HuH-7.5 (cell line): ENCODE data around the gene MTMR6.
A peak's percentile ranks its signal among the peaks of the same experiment; 100 is the strongest.

Experiments
- DNase-seq: peaks from one replicate; pipeline ENCODE4 v3.0.0; 2011; ENCODE audit warnings: low spot score

Gene MTMR6

DNA sequence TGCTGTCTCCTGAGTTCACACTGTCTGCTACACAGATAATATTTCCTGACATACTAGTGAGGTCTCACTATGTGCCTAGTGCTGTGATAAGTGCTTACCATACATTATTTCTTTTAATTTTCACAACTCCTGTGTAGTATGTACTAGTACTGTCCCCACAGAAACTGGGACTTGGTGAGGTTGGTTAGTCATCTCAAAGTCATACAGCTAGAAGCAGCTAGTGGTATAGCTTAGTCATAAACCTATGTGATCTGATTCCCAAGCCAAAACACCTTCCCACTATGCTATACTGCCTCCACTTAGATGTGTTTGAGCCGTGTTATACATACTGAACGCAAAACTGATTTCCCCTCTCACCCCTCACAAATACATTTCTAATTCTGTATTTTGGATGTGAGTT, 10.5 kb downstream of the MTMR6 start:
- no peak for DNase-seq

DNA sequence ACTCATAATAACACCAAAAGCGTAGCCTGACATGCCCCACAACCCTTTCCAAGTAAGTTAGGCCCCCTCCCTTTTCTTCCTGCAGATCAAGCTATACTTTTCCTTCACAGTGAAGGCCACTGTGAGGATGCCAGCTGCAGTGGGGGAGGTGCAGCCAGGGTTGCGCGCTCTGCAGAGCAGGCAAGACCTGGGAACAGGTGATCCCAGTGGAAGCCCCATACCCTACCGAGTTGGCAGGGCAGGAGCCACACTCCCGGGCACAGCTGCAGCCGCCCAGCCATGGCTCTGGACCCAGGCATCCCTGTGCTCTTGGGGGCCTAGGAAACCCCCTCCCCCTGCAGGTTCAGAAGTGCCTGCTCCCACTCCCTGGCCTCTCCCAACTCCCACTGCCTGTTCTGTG, 18.7 kb downstream of the MTMR6 start:
- no peak for DNase-seq

DNA sequence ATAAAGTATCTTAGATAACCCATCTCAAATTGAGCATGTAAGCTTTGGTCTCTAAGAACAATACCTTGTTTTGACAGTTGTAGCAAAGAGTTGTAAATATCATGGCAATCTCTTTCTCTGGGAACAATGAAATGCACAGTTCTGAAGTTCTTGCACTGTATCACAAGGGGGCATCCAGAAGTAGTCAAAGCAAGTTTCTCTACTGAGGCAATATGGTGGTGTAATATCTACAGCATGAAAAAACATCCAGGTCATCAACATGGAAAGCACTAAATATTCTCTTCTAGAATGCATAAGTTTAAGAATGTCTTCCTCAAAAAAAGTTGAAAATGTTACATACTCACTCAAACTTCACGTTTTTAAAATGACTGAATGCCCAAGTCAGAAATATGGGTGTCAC, 19.6 kb downstream of the MTMR6 start:
- DNase-seq = no peak

DNA sequence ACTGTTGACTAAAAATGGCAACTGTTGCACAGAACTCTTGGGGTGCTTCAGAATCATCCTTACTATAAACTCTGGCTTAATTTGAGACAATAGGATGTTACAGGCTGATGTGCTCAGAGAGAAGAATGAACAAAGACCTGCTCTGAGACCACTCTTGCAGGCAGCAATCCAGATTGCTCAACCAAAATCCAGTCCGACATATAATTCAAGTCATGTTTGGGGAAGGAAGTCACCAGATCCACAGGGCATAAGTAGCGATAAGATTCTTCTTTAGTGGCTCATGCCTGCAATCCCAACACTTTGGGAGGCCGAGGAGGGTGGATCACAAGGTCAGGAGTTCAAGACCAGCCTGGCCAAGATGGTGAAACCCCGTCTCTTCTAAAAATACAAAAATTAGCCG, 20.6 kb downstream of the MTMR6 start:
- no peak for DNase-seq

DNA sequence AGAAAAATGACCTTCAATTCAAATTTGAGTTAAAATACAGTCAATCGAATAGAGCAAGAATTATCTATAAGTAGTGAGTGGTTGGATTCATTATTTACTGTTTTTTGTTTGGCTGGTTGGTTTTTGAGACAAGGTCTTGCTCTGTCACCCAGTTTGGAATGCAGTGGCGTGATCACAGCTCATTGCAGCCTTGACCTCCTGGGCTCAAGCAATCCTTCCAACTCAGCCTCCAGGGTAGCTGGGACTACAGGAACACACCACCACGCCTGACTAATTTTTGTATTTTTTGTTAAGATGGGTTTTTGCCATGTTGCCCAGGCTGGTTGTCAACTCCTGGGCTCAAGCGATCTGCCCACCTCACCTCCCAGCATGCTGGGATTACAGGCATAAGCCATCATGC, 25.0 kb downstream of the MTMR6 start:
- DNase-seq = no peak

DNA sequence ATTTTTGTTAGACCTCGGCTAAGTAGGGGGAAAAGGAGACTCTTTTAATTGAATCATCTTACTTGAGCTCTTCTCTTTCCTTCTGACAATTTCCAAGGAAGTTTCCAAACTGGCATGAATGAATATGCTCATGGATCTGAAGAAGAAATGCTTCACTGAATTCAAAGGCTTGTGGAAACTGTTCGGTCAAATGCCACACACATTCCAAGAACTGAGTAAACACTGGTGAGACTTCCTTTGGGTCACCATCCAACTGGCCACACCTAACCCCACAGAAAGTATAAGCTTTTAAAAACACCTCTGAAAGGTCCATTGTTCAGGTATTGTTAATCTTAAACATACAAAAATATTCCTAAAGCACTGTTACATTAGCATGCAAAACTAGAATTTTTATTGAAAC, 33.6 kb downstream of the MTMR6 start:
- no peak for DNase-seq

DNA sequence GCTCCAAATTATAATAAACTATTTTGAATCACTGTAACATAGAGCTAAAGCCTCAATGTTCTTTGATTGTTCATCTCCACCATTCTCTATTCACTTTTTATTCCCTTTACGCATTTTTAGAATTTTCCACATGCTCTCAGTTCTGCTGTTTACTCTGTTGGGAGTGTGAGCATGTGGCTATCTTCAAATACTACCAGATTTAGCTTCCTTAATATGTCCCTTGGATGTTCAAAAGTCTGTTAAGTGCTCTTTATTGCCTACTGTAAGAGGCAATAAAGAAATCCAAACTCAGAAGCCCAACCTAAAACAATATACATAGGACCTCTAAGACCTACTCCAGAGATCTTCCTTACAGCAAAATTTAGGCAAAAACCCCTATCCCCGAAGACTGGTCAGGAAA, 34.5 kb downstream of the MTMR6 start:
- no peak for DNase-seq

DNA sequence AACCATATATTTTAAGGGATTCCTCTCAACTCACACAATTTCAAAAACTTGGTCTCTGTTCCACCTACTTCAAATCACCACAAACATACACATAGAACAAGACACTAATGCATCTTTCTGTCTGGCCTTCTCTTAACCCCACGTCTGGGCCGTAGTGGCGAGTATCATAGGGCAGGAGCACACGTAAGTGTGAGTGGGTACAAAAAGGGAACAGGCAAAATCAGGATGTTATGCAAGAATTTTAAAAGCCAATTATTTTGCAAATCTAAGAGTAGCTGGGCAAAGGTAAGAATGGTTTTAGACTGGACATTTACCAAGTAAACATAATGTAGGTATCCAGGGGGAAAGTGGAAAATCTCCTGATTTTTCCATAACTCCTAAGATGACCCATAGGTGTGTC, 35.1 kb downstream of the MTMR6 start:
- DNase-seq = no peak

DNA sequence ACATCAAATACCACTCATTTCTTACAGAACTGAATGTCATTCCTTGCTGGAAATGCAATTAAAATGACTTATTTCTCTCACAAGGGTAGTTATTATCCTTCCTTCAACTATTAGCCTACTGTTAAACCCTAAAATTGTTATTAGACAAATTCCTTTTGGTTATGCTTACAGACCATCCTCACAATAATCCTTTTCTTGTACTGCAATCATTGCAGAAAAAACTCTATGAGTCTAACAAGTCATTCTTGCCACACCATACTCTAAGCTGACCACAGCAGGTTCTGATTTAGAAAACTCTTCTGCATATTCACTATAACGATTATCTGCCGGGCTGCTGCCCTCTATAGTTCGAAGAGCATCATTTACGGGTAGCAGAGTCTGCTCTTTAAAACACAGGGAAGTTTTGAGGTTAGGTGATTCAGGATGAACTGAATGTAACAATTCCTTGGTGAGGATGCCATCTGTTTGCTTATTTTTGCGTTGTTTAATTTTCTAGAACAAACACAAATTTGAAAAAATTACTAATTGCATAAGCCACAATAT, 38.2 kb downstream of the MTMR6 start:
- peak; percentile 15 for DNase-seq

DNA sequence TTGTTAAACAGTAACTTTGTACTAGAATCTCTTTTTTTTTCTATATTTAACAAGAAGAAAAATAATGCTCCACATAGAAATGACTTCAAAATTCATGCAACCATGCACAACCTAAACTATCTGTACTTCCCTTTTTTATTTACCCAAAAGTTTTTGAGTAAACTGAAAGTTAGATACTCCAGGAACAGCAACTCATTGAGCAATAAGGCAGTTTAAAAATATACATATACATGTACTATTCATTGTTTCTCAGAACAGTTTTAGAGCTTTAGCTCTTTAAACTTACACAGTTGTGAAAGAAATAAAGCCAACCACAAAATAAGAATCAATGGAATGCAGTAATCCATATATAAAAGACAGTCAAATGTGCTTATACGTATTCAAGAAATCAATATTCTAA, 39.2 kb downstream of the MTMR6 start:
- DNase-seq = no peak

DNA sequence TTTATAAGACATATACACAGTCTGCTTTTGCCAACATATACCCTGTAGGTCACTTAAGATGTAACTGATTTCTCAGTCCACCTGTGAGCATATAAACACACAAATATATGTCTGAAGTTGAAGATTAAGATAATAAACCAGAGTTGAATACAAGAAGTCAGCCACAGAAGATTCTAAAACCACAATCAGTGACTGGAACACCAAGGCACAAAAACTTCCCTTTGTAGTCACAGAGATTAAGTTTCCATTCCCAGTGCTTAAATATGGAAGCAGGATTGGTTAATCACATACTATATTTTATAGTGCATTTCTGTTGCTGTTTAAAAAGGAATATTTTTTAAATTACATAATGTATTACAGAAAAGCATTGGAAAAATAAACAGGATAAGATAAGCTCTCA, 39.9 kb downstream of the MTMR6 start:
- DNase-seq = no peak

DNA sequence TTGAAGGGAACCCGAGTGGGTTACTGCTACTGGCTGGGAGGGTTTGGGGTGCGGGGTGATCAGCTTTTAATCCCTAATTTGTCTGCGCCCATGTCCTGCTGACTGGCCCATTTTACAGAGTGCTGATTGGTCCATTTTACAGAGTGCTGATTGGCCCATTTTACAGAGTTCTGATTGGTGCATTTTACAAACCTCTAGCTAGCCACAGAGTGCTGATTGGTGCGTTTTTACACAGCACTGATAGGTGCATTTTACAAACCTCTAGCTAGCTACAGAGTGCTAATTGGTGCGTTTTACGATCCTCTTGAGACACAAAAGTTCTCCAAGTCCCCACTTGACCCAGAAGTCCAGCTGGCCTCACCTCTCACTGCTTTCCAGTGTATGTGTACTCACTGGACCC, 43.2 kb downstream of the MTMR6 start:
- DNase-seq = no peak

DNA sequence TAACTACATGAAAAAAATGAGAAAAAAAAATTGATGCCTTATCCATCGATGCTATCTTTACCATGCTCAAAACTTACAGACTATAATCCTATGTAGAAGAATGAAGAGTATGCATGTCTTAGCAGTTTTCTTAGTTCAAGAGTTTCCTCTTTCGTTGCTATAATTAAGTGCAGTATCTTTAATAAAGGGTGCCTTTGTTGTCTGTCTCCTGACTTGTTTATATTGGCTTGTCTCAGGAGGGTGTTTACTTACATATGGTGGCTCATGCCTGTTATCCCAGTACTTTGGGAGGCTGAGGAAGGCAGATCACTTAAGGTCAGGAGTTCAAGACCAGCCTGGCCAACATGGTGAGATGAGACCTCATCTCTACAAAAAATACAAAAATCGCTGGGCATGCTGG, 44.3 kb downstream of the MTMR6 start:
- no peak for DNase-seq

DNA sequence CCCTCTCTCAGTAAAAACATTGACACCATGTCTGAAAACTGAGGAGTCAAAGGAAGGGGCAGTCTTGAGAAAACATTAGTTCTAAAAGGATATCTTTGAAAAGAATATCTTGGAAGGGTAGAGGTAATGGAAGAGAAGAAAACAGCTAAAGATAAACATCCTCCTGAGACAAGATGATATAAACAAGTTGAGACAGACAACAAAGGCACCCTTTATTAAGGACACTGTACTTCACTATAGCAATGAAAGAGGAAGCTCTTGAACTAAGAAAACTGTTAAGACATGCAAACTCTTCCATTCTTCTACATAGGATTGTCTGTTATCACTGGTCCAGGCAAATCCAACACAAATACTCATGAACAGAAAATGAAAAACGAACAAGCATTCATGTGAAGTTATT, 46.3 kb downstream of the MTMR6 start:
- no peak for DNase-seq

DNA sequence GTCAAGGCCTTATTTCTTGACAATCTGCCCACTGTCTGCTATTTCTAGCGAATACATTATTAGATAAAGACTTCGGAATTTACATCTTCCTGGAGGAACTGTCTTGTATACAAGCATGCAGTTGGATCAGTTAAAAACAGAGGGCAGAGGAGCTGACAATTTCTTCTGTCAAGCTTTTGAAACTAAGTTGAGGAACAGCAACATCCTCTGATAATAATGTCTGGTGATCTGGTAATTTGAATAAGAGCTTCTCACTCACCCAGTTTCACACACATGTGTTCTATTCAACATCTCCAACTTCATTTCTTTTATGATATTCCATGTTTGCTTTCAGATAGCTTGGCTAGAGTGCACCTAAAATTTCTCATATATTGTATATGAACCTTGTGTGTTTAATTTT, 50.2 kb downstream of the MTMR6 start:
- DNase-seq = no peak

DNA sequence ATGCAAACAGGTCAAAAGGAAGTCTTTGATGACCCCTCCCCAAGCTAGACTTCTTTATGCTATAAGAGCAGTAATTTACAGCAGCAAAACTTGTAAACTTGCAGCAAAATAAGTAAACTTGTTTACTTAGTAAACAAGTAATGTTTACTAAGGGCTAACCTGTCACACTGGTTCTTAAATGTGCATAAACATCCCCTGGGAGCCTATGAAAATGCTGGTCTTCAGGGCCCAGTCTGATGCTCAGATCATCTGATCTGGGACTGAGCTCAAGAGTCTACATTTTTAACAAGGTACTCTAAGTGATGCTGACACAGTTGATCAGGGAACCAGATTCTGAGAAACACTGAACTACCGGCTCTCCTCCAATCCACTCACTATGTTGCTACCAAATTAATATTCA, 53.4 kb downstream of the MTMR6 start:
- DNase-seq = no peak

DNA sequence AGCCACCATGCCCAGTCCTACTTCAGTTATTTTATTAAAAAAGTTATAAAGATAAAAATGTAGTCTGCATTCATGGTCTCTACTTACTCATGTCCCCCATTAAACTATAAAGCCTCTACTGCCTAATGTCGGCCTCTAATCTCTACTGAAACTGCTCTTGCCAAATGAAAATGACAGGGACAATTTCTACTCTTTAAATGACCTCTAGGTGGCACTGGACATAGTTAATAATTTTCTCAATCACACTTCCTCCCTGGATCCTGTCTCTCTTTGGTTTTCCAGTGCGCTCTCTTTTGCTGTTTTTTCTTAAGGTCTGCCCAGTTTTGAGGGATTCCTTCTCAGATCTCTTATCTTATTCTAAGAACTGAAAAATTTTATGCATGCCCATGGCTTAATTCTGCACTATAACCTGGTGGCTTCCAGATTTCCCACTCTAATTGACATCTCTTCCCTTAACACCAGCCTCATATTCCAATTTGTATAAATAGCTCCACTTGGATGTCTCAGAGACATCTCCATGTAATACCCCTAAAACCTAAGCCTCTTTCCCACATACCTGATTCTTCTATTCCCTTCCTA, 54.3 kb downstream of the MTMR6 start:
- DNase-seq = peak; percentile 25

DNA sequence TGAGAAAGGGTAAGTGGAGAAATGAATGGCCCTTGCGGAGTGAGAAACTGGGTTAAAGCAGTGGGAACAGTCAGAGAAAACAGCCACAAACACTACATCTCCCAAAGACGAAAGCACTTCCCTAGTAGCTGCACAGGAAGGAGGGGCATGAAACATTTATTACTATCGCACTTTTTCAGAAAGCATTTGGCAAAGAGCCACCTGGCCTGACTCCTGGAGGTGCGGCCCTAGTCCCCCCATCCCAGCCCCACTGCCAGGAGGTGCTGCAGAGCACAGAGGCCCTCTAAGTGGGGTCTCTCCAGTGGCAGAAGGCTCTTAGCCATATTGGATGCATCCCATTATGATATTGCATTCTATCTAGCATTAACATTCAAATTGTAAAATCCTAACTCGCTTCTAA, 55.8 kb downstream of the MTMR6 start:
- DNase-seq = no peak

DNA sequence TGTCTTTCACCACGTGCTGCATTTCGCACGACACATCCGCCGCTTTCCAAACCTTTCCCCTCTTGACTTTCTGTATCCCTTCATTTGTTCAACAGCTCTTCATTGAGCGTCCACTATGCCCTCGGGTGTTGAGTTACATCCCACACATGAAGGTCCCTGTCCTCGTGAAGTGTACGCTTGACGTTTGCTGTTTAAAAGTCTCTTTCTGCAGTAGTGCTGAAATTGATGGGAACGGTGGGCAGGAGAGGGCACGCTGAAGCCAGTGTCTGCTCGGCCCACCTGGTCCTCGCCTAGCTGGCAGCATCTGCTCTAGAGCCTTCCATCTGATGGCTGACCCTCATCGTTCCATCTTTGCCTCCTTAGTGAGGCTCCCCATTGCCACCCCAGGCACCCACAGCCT, 59.6 kb downstream of the MTMR6 start:
- no peak for DNase-seq

DNA sequence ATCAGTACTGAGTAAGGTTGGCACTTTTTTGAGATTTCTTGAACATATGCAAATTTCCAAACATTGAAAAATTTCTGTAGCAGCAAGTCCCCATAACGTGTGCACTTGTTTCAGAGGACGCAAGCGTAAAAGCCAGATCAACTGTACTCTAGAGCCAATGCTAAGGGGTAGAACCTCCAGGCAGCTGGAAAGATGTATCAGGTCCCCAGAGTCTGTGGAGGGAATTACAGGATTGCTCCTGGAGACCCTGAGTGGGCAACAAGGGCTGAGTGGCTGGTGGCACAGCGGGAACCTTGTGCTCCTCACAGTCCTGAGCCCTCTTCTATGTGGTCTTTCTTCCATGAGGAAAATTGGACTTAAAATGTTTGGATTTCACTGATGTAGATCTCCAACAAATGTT, 61.3 kb downstream of the MTMR6 start:
- no peak for DNase-seq

DNA sequence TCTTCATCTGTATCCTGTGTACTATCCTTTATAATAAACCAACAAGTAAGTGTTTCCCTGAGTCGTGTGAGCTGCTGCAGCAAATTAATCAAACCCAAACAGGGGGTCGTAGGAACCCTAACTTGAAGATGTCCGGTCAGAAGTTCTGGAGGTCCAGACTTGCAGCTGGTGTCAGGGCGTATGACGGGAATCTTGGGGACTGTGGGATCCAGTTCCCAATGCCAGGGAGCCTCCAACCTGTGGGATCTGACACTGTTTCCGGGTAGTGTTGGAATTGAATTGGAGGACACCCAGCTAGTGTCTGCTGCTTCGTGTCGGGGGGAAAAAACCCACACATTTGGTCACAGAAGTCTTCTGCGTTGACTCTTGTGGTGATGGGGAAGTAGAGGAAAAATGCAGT, 63.1 kb downstream of the MTMR6 start:
- DNase-seq = no peak

DNA sequence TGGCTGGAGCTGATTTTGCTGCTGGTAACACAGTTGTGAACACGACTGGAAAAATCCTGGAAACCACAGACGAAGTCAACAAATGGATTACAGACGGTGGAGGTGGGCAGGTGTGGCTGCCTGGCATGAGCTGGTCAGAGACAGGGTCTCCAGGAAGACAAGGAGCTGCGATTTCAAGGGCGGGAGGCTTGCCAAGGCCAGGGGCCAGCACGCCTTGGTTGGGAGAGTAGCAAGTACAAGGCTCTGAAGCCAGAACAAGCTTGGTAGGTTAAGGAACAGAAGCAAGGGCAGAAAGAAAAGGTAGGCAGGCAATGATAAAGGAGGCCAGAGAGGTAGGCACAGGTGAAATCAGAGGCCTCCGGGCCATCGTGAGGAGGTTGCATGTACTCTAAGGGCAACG, 64.5 kb downstream of the MTMR6 start:
- no peak for DNase-seq

DNA sequence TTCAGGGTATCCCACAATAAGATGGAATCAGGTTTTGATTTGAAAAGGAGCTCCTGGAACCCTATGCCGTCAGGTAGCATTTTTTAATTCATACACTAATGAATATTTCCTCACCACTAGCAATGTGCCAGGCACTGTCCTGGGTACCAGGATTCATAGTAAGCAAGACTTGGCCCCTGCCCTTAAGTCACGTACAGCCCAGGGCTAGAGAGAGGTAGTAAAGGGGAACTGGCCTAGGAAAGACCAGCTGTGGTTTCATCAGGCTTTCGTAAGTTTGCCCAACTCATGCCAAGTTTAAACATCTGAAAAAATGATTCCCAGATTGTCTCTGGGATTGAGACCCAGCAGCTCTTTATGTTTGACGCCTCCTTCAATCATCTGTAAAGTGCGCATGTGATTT, 69.3 kb downstream of the MTMR6 start:
- no peak for DNase-seq

DNA sequence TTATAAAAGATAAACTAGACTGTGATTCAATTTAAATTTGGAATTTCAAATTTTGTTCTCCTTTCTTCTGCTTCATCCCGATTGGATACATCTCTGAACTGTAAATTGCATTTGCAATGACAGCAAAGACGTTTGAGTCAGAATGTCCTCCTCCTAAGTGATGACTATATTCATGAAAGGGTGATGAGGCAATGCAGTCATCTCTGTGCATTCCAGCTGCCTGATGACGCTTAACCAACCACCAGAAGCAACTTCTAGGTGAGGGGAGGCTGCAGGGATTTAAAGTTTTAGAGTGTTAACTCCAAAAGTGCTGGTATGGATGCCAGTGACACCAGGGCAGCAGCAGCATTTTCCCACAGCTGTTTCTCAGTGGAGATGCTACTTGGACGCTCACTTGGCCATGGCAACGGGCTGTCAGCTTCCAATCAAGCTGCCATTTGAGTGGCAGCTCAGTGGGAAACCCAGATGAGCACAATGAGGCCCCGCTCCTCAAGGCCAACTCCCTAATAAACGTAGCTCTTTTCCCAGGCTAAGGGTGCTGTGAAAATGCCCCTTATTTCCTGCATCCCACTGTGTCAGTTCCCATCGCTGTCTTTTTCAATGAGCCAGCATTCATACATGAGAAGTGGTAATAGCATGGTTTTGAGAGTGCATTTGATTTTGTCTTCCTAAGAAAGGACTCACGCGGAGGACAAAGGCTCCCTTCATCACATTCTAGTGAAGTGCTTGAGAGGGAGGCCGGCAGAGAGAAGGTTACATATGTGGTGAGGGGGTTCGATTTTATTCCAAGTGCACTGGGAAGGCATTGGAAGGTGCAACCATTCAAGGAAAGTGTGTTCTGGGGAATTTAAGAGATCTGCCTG, 70.0 kb downstream of the MTMR6 start:
- DNase-seq = no peak
